Nephron progenitor cell (in vitro differentiated cells): ENCODE data around the gene CBL.

Experiments used
- DNase-seq: peaks from one replicate; pipeline ENCODE4 v3.0.0; 2021
- H3K27ac Mint-ChIP-seq: 2 replicates; pipeline ENCODE4 v1.8.0; 2021; ENCODE audit warnings: mild to moderate bottlenecking, moderate library complexity, mixed read lengths
- H3K27me3 Mint-ChIP-seq: 2 replicates; pipeline ENCODE4 v1.8.0; 2021; ENCODE audit warnings: mild to moderate bottlenecking, low read depth, mixed read lengths; ENCODE audit not compliant: poor library complexity
- H3K36me3 Mint-ChIP-seq: 2 replicates; pipeline ENCODE4 v1.8.0; 2021; ENCODE audit warnings: low read depth, mixed read lengths
- H3K4me1 Mint-ChIP-seq: 2 replicates; pipeline ENCODE4 v1.8.0; 2021; ENCODE audit warnings: mixed read lengths
- H3K4me3 Mint-ChIP-seq: 2 replicates; pipeline ENCODE4 v1.8.0; 2021; ENCODE audit warnings: mild to moderate bottlenecking, moderate library complexity, mixed read lengths
- H3K9me3 Mint-ChIP-seq: 2 replicates; pipeline ENCODE4 v1.8.0; 2021; ENCODE audit warnings: mild to moderate bottlenecking, moderate library complexity, mixed read lengths
- CTCF ChIP-seq: fragments of 200-600 bp; sonication (generic); IDR thresholded peaks from 2 replicates; pipeline ENCODE4 v1.5.0; 2021; ENCODE audit warnings: antibody characterized with exemption

The CBL gene

GRCh38 chr11:119337581-119338317, 131.6 kb downstream of the CBL start:
- peak overlapping the region; percentile 100 for H3K4me3 Mint-ChIP-seq
- H3K36me3 Mint-ChIP-seq, result peaks cover 12% of the 10 kb centered on the region
- peak; percentile 50 for DNase-seq
- no peaks in the 10 kb centered on the region for H3K9me3 Mint-ChIP-seq
- H3K27ac Mint-ChIP-seq, result peak overlapping the region; percentile 95
- TF ChIP-seq CTCF, result no peak
- peaks cover 66% of the 10 kb centered on the region for H3K4me1 Mint-ChIP-seq
- peaks cover 38% of the 10 kb centered on the region for H3K27me3 Mint-ChIP-seq

- peak; percentile 83 for DNase-seq
- peak; percentile 64 for TF ChIP-seq CTCF
- Mint-ChIP-seq H3K27ac (peak overlapping the region; percentile 24), H3K9me3 (no peaks in the 10 kb centered on the region), H3K4me1 (peaks cover 59% of the 10 kb centered on the region), H3K4me3 (peak overlapping the region; percentile 77), H3K36me3 (peaks cover 12% of the 10 kb centered on the region), H3K27me3 (peaks cover 44% of the 10 kb centered on the region)
These were observed 132.3 kb downstream of the CBL start for GRCh38 chr11:119338318-119338890.

GRCh38 chr11:119338965-119339588, 132.9 kb downstream of the CBL start:
- TF ChIP-seq CTCF, result no peak
- Mint-ChIP-seq H3K4me3 (peak overlapping the region; percentile 77), H3K4me1 (peaks cover 54% of the 10 kb centered on the region), H3K36me3 (peaks cover 12% of the 10 kb centered on the region), H3K27me3 (peaks cover 51% of the 10 kb centered on the region), H3K9me3 (no peaks in the 10 kb centered on the region), H3K27ac (no peak overlapping the region)
- DNase-seq, result no peak

- DNase-seq, result peak; percentile 89
- Mint-ChIP-seq H3K27me3 (peaks cover 58% of the 10 kb centered on the region), H3K36me3 (peaks cover 12% of the 10 kb centered on the region), H3K4me3 (peak overlapping the region; percentile 77), H3K4me1 (peaks cover 53% of the 10 kb centered on the region), H3K9me3 (no peaks in the 10 kb centered on the region), H3K27ac (no peak overlapping the region)
- peak; percentile 88 for TF ChIP-seq CTCF
These were observed 133.6 kb downstream of the CBL start for GRCh38 chr11:119339589-119340334.

- H3K36me3 Mint-ChIP-seq, result peaks cover 12% of the 10 kb centered on the region
- peaks cover 45% of the 10 kb centered on the region for H3K4me1 Mint-ChIP-seq
- peak; percentile 57 for DNase-seq
- no peak within 1 kb of the TSS for H3K27ac Mint-ChIP-seq
- no peaks in the 10 kb centered on the region for H3K9me3 Mint-ChIP-seq
- H3K27me3 Mint-ChIP-seq, result peaks cover 66% of the 10 kb centered on the region
- peak within 1 kb of the TSS; percentile 58 for H3K4me3 Mint-ChIP-seq
- no peak for TF ChIP-seq CTCF
These were observed 134.4 kb downstream of the CBL start, which contains the start of gene C1QTNF5 for GRCh38 chr11:119340335-119341221. Gene C1QTNF5, minus strand, starts transcription at chr11:119340883. Its CDS starts 486 bp downstream, at chr11:119340397.
